Panc1 (cell line): ENCODE measurements around the gene CFAP77. TPM values are rescaled to one million over a fixed set of nuclear protein-coding genes. Genes with fewer than 3 reads are reported as not detected.
A peak's percentile ranks its signal among the peaks of the same experiment; 100 is the strongest.

Source experiments
- ATAC-seq: fragments of 200-7000 bp; cut with Tn5 transposase; 2 replicates; pipeline ENCODE4 v1.9.1; 2020; ENCODE audit warnings: mild to moderate bottlenecking, moderate library complexity
- BruUV-seq: library from RNA; stranded (reverse); fragments of 400-500 nt; replicated peaks from 2 replicates; lab custom pipeline; 2021; lab: Mats Ljungman, UMichigan
- CTCF ChIA-PET: fragments of 300-600 bp; sonication (Branson Sonifier 250); formaldehyde crosslinking; loops from one replicate; lab custom pipeline; 2022; ENCODE audit warnings: antibody characterized with exemption; lab: Charles Lee
- POLR2A ChIA-PET: fragments of 300-600 bp; sonication (Branson Sonifier 250); formaldehyde crosslinking; loops from one replicate; lab custom pipeline; 2022; ENCODE audit warnings: antibody characterized with exemption; lab: Charles Lee
- DNase-seq: peaks from one replicate; pipeline ENCODE4 v3.0.0-alpha.2; 2010; ENCODE audit warnings: low read depth, low spot score
- H3K27ac ChIP-seq: 2 replicates; pipeline ENCODE4 v1.5.1; 2011; ENCODE audit warnings: mild to moderate bottlenecking, low read length, inconsistent platforms
- H3K27me3 ChIP-seq: fragments of 200-500 bp; sonication (Bioruptor generic); 2 replicates; pipeline ENCODE4 v1.6.0; 2014; ENCODE audit warnings: low read length, inconsistent platforms; ENCODE audit not compliant: control insufficient read depth, insufficient read depth
- H3K36me3 ChIP-seq: fragments of 200-500 bp; sonication (Bioruptor generic); 2 replicates; pipeline ENCODE4 v1.5.1; 2014; ENCODE audit warnings: inconsistent platforms, mild to moderate bottlenecking, low read length, moderate library complexity; ENCODE audit not compliant: control insufficient read depth, insufficient read depth
- H3K4me1 ChIP-seq: 2 replicates; pipeline ENCODE4 v1.5.1; 2011; ENCODE audit warnings: inconsistent platforms, mild to moderate bottlenecking, low read length, moderate library complexity; ENCODE audit not compliant: control insufficient read depth, insufficient read depth
- H3K4me3 ChIP-seq, 2 experiments: 2 replicates each; pipeline ENCODE4 v1.5.1; 2011 to 2012; ENCODE audit warnings: low read depth in 2 of 2, low read length in 2 of 2, mild to moderate bottlenecking in 2 of 2, inconsistent platforms in 1 of 2, moderate library complexity in 1 of 2
- H3K9me3 ChIP-seq: fragments of 200-500 bp; sonication (Bioruptor generic); 2 replicates; pipeline ENCODE4 v1.5.1; 2014; ENCODE audit warnings: low read depth, mild to moderate bottlenecking, inconsistent platforms, low read length, moderate library complexity; ENCODE audit not compliant: control insufficient read depth, insufficient read depth
- CTCF ChIP-seq: fragments of 450-650 bp; IDR thresholded peaks from 2 replicates; pipeline ENCODE4 v1.5.1; 2017; ENCODE audit warnings: mild to moderate bottlenecking
- POLR2AphosphoS5 ChIP-seq: IDR thresholded peaks from 2 replicates; pipeline ENCODE4 v1.6.1; 2012; ENCODE audit warnings: mild to moderate bottlenecking, low read depth, low read length, moderate library complexity
- SIN3A ChIP-seq: IDR thresholded peaks from 2 replicates; pipeline ENCODE4 v1.6.1; 2012; ENCODE audit warnings: low read depth, mild to moderate bottlenecking, low read length, moderate library complexity, borderline replicate concordance; ENCODE audit not compliant: insufficient read depth
- TCF7L2 ChIP-seq: IDR thresholded peaks from 2 replicates; pipeline ENCODE4 v1.6.1; 2011; ENCODE audit warnings: mild to moderate bottlenecking, low read depth, low read length, inconsistent platforms
- in situ Hi-C: cut with HindIII; loops from 2 replicates; pipeline ENCODE4 v1.10.0; 2016; ENCODE audit warnings: low sequenced_read_pairs, low pct_unique_long_range_greater_than_20kb
- intact Hi-C: fragments of 100-400 bp; cut with micrococcal nuclease; formaldehyde crosslinking; loops from one replicate; pipeline ENCODE4 v1.10.0; 2022; ENCODE audit not compliant: unreplicated experiment
- total RNA-seq: library from RNA; stranded (reverse); gene quantifications from one replicate; pipeline ENCODE4 v1.2.1, GENCODE V29; 2021; ENCODE audit not compliant: unreplicated experiment
- TF ChIP-seq, protein P1 (sequence below), 2 experiments: IDR thresholded peaks; 2 replicates each; pipeline ENCODE4 v1.6.1; 2011 to 2012; ENCODE audit warnings: low read depth in 2 of 2, control low read depth in 1 of 2, low read length in 1 of 2, mild to moderate bottlenecking in 1 of 2, moderate library complexity in 1 of 2; ENCODE audit not compliant: insufficient read depth in 1 of 2

Gene CFAP77
- total RNA-seq, 1 experiment from 2014 or later, result not detected

DNA sequence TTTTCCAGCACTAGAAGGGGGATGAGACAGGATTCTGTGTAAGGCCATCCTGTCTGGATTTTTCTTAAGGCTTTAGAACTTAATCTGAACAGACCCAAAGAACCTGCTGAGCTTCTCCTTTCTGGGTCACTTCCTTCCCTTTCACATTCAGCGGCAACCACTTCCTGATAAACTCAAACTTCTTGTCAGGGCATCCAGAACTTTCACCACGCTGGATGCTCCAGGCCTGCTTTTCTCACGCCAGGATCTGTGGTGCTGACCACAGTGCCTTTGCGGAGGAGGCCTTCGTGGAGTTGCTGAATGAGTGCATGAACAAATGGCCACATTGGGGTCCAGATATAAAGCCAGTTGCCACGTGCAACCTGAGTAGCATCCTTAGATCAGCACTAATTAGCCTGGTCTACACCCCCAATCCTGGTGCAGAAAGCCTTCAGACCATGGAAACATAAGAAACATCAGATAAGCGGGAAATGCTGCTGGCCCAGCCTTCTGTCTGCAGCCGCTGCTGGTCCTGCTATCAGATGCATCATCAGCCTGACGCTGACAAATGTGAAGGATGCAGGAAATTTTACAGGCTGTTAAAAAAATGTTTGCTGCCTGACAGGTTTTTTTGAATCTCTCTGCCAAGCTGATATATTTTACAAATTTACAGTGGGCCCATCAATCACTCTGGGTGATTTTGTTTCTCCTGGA is 97.1 kb downstream of the CFAP77 start:
- CTCF ChIA-PET, result interaction anchor here (0.6 to 1.0 kb wide), 4 partner anchors 58 to 144 kb away, joined by 3 to 5 read pairs (median 5); no protein-coding TSS in a partner anchor
- no TSS peak for BruUV-seq
- Histone ChIP-seq H3K4me3 (no peak overlapping the region), H3K9me3 (no peaks in the 10 kb centered on the region), H3K36me3 (no peaks in the 10 kb centered on the region), H3K4me1 (no peaks in the 10 kb centered on the region), H3K27me3 (no peaks in the 10 kb centered on the region; the same call in 1 of the 2 replicates), H3K27ac (no peak overlapping the region)
- ATAC-seq (no peak), DNase-seq (no peak)
- in situ Hi-C loops (no loop called here), intact Hi-C loops (loop anchor here (2.0 to 10.0 kb wide), 3 partner anchors 68 to 288 kb away; partner anchors contain the start of gene CFAP77)
- POLR2A ChIA-PET, result no interaction called here
- TF ChIP-seq SIN3A (no peak), TCF7L2 (no peak), POLR2AphosphoS5 (no peak), CTCF (no peak)
- TF ChIP-seq, protein P1, sequence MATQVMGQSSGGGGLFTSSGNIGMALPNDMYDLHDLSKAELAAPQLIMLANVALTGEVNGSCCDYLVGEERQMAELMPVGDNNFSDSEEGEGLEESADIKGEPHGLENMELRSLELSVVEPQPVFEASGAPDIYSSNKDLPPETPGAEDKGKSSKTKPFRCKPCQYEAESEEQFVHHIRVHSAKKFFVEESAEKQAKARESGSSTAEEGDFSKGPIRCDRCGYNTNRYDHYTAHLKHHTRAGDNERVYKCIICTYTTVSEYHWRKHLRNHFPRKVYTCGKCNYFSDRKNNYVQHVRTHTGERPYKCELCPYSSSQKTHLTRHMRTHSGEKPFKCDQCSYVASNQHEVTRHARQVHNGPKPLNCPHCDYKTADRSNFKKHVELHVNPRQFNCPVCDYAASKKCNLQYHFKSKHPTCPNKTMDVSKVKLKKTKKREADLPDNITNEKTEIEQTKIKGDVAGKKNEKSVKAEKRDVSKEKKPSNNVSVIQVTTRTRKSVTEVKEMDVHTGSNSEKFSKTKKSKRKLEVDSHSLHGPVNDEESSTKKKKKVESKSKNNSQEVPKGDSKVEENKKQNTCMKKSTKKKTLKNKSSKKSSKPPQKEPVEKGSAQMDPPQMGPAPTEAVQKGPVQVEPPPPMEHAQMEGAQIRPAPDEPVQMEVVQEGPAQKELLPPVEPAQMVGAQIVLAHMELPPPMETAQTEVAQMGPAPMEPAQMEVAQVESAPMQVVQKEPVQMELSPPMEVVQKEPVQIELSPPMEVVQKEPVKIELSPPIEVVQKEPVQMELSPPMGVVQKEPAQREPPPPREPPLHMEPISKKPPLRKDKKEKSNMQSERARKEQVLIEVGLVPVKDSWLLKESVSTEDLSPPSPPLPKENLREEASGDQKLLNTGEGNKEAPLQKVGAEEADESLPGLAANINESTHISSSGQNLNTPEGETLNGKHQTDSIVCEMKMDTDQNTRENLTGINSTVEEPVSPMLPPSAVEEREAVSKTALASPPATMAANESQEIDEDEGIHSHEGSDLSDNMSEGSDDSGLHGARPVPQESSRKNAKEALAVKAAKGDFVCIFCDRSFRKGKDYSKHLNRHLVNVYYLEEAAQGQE (IDR thresholded peaks at IDR 0.05; ENCODE audit: insufficient read depth in 1 of 2, low read depth in 2 of 2, low read length in 1 of 2), result no peak

DNA sequence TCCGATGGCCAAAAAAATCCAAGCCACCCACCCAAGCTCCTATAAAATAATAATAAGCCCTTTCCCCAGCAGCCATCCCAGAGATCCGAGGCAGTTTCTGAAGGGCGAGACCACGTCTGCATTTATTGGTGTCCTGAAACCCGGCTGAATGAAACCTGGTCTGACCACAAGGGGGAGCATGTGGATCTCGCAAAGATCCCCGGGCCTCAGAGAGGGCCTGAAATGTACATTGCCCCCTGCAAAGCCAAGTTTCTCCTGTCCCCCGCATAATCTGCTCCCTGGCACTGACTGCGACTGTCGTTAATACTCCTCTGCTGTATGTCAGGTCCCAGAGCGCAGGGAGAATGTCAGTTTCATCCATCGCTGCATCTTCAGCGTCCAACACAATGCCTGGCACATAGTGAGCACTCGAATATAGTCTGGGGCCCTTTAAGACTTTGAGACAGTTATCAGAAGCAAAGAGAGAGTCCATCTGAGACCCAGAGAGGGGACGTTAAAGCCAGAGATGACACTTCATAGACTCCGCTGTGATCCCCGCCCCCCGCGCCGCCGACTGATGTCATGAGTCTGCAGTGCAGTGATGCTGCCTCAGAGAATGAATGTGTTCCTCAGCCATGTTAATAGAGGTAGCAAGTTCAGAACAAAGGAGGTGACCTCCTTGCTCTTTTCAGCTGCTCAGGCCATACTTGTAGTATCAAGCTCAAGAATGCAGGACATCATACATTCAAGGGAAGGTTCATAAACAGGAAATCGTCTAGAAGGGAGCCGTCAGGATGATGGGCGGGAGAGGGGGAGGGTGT is 97.9 kb downstream of the CFAP77 start:
- peak; percentile 83 for TF ChIP-seq CTCF
- no peak for TF ChIP-seq TCF7L2
- TF ChIP-seq SIN3A, result no peak
- H3K27ac ChIP-seq, result no peak overlapping the region
- CTCF ChIA-PET, result interaction anchor here (0.6 to 1.0 kb wide), 3 partner anchors 57 to 143 kb away, joined by 3 to 5 read pairs (median 5); no protein-coding TSS in a partner anchor

More for the DNA sequence above, 97.9 kb downstream of the CFAP77 start:
- DNase-seq, result peak; percentile 32
- Histone ChIP-seq H3K4me3 (no peak overlapping the region), H3K4me1 (no peaks in the 10 kb centered on the region), H3K36me3 (no peaks in the 10 kb centered on the region), H3K9me3 (no peaks in the 10 kb centered on the region), H3K27me3 (no peaks in the 10 kb centered on the region; the same call in 1 of the 2 replicates)
- in situ Hi-C loops, result no loop called here
- POLR2A ChIA-PET, result no interaction called here
- intact Hi-C loops, result loop anchor here (2.0 to 10.0 kb wide), 3 partner anchors 67 to 287 kb away; partner anchors contain the start of gene CFAP77
- peak; percentile 88 for ATAC-seq
- BruUV-seq, result no TSS peak
